ENCODE data around the gene TEX264. TPM values are rescaled to one million over a fixed set of nuclear protein-coding genes. Genes with fewer than 3 reads are reported as not detected.

TEX264 gene
- total RNA-seq, 2 experiments from 2014 or later = 45.6 to 50.3 TPM

GRCh38 chr3:51712963-51713362 is 41.9 kb downstream of the TEX264 start:
- H3K9me2 ChIP-seq (ENCODE audit: insufficient read depth, low read length) = no peaks in the 10 kb centered on the region
- intact Hi-C loops (cut with micrococcal nuclease; ENCODE audit: unreplicated experiment) = no loop called here
- H3K4me3 ChIP-seq (ENCODE audit: low read depth, low read length, poor library complexity, severe bottlenecking) = no peak overlapping the region
- CTCF ChIA-PET (ENCODE audit: unreplicated experiment) = no interaction called here
- POLR2A ChIA-PET = no interaction called here
- no peaks in the 10 kb centered on the region for H3K4me1 ChIP-seq (ENCODE audit: insufficient read depth, low read length, poor library complexity, severe bottlenecking)
- H3K9me3 ChIP-seq (ENCODE audit: low read length) = no peaks in the 10 kb centered on the region
- no peak overlapping the region for H2AFZ ChIP-seq (ENCODE audit: low read length)
- H3K4me2 ChIP-seq (ENCODE audit: low read length) = no peak overlapping the region
- no peak for TF ChIP-seq CTCF (conservative IDR thresholded peaks at IDR 0.05; ENCODE audit: low read length)
- TF ChIP-seq EZH2phosphoT487 (IDR thresholded peaks at IDR 0.05; ENCODE audit: borderline replicate concordance, low read depth, low read length) = no peak
- no peaks in the 10 kb centered on the region for H4K20me1 ChIP-seq (ENCODE audit: insufficient read depth, low read length)
- BruUV-seq (replicated peaks) = no TSS peak
- no peaks in the 10 kb centered on the region for H3K36me3 ChIP-seq (ENCODE audit: insufficient read depth, low read length)
- H3K27ac ChIP-seq (ENCODE audit: low read depth, low read length, poor library complexity, severe bottlenecking) = no peak overlapping the region
- H3K79me2 ChIP-seq (ENCODE audit: insufficient read depth, low read depth, low read length) = no peaks in the 10 kb centered on the region
- DNase-seq (ENCODE audit: low spot score) = no peak

GRCh38 chr3:51715231-51715976 is 44.4 kb downstream of the TEX264 start:
- DNase-seq (ENCODE audit: low spot score) = no peak
- no peak overlapping the region for H2AFZ ChIP-seq (ENCODE audit: low read length)
- no peaks in the 10 kb centered on the region for H4K20me1 ChIP-seq (ENCODE audit: insufficient read depth, low read length)
- H3K79me2 ChIP-seq (ENCODE audit: insufficient read depth, low read depth, low read length) = no peaks in the 10 kb centered on the region
- ChIA-PET CTCF (ENCODE audit: unreplicated experiment) (no interaction called here), POLR2A (no interaction called here)
- intact Hi-C loops (cut with micrococcal nuclease; ENCODE audit: unreplicated experiment) = no loop called here
- H3K4me2 ChIP-seq (ENCODE audit: low read length) = no peak overlapping the region
- no TSS peak for BruUV-seq (replicated peaks)
- H3K9me3 ChIP-seq (ENCODE audit: low read length) = no peaks in the 10 kb centered on the region
- H3K27ac ChIP-seq (ENCODE audit: low read depth, low read length, poor library complexity, severe bottlenecking) = no peak overlapping the region
- no peak for TF ChIP-seq EZH2phosphoT487 (IDR thresholded peaks at IDR 0.05; ENCODE audit: borderline replicate concordance, low read depth, low read length)
- no peak overlapping the region for H3K4me3 ChIP-seq (ENCODE audit: low read depth, low read length, poor library complexity, severe bottlenecking)
- no peaks in the 10 kb centered on the region for H3K9me2 ChIP-seq (ENCODE audit: insufficient read depth, low read length)
- H3K36me3 ChIP-seq (ENCODE audit: insufficient read depth, low read length) = no peaks in the 10 kb centered on the region
- no peaks in the 10 kb centered on the region for H3K4me1 ChIP-seq (ENCODE audit: insufficient read depth, low read length, poor library complexity, severe bottlenecking)

DNA sequence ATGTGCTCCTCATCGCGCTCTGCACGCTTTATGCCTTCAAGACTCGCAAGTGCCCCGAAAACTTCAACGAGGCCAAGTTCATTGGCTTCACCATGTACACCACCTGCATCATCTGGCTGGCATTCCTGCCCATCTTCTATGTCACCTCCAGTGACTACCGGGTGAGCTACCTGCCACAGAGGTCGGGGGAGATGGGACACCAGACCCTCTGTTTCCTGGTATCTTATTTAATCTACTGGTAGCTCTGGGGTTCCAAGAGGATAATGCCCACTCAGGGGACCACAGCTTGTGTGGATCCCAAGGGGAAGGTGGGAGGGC is 44.9 kb downstream of the TEX264 start:
- no TSS peak for BruUV-seq (replicated peaks)
- POLR2A ChIA-PET = no interaction called here

More for the DNA sequence above, 44.9 kb downstream of the TEX264 start:
- DNase-seq (ENCODE audit: low spot score) = no peak
- Histone ChIP-seq H3K4me2 (ENCODE audit: low read length) (no peak overlapping the region), H3K4me1 (ENCODE audit: insufficient read depth, low read length, poor library complexity, severe bottlenecking) (no peaks in the 10 kb centered on the region), H3K9me2 (ENCODE audit: insufficient read depth, low read length) (no peaks in the 10 kb centered on the region), H3K27ac (ENCODE audit: low read depth, low read length, poor library complexity, severe bottlenecking) (no peak overlapping the region), H3K79me2 (ENCODE audit: insufficient read depth, low read depth, low read length) (no peaks in the 10 kb centered on the region), H4K20me1 (ENCODE audit: insufficient read depth, low read length) (no peaks in the 10 kb centered on the region), H3K36me3 (ENCODE audit: insufficient read depth, low read length) (no peaks in the 10 kb centered on the region), H3K9me3 (ENCODE audit: low read length) (no peaks in the 10 kb centered on the region), H3K4me3 (ENCODE audit: low read depth, low read length, poor library complexity, severe bottlenecking) (no peak overlapping the region), H2AFZ (ENCODE audit: low read length) (no peak overlapping the region)
- no peak for TF ChIP-seq EZH2phosphoT487 (IDR thresholded peaks at IDR 0.05; ENCODE audit: borderline replicate concordance, low read depth, low read length)
- no peak for TF ChIP-seq CTCF (conservative IDR thresholded peaks at IDR 0.05; ENCODE audit: low read length)
- CTCF ChIA-PET (ENCODE audit: unreplicated experiment) = no interaction called here
- intact Hi-C loops (cut with micrococcal nuclease; ENCODE audit: unreplicated experiment) = no loop called here
